Measurements from ENCODE around the gene CYP27A1. TPM values are rescaled to one million over a fixed set of nuclear protein-coding genes. Genes with fewer than 3 reads are reported as not detected.

Gene CYP27A1
- total and polyA plus RNA-seq, 2 of the 4 experiments (the other 2 are of a cell fraction): 5.2 to 5.3 TPM

DNA sequence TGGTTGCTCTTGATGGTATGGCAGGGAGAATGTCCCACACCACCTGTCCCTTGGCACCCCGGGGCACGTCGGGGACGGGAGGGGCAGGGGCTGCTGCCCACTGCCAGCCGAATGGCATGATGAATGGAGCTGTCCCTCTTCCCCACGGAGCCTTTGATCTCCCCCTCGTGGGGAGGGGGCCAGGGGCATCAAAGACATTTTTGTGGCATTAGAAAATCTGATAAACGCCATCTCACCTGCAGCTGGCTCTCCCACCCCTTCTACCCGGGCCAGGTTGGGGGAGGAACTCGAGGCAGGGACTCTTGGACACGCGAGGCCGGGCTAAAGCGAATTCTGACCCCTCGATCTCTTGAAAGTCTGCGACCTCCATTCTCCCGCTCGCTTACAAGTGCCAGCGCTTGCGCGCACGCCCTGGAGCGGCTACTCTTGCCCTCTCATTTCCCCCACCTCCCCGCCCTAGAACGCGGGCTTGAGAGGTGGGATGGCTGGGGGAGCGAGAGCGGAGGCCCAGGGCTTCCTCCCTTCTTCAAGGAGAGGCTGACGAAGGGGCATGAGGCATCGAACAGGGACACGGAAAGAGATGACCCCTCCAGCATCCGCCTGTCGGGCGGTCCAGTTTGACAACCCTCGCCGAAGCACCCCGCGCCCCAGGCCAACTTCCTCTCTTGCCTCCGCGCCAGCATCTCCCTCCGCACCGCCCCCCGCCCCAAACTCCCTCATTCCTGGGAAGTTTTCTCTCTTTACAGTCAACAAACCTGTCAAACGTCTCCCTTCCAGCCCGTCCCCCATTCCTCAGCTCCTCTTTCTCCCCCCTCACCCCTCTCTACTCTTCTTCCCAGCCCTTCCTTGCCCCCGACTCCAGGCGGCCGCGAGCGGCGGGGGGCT is 77.0 kb downstream of the CYP27A1 start (continued):
- no peak for TF ChIP-seq SMC3 (IDR thresholded peaks at IDR 0.05; ENCODE audit: low read depth, low read length)

DNA sequence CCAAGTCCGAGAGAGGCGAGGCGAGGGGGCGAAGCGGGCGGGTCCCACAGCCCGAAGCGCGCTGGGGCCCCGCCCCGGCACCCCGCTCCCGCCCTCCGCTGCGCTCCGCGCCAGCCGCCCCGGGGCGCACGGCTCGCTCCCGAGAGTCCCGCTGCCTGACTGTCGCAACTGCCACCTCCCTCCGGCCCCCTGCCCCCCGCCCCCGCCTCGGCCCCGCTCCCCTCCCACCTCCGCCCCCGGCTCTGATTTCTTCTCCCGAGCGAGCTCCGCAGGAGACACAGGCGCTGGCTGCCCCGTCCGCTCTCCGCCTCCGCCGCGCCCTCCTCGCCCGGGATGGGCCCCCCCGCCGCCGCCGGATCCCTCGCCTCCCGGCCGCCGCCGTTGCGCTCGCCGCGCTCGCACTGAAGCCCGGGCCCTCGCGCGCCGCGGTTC is 77.6 kb downstream of the CYP27A1 start, which contains the start of gene WNT6:
TSS of gene WNT6 (plus strand) at position 250 of the 432 bp plus-strand sequence. CDS start 233 bp downstream, outside the sequence.
- Histone ChIP-seq H3K27ac (ENCODE audit: insufficient read depth, low read length) (no peak within 1 kb of the TSS), H3K18ac (ENCODE audit: low read depth, low read length) (no peak within 1 kb of the TSS), H3K79me1 (ENCODE audit: low read depth in 1 of 2, low read length in 2 of 2) (no peaks in the 10 kb centered on the region), H3K23ac (ENCODE audit: low read depth, low read length) (no peak within 1 kb of the TSS), H2BK120ac (ENCODE audit: low read depth, low read length) (no peak within 1 kb of the TSS), H2AFZ (replicated peaks; ENCODE audit: low read length, poor library complexity) (peak within 1 kb of the TSS; percentile 67), H3K4me2 (ENCODE audit: low read depth, low read length) (peak within 1 kb of the TSS; percentile 20; the same call in 1 of the 2 replicates), H3K27me3 (ENCODE audit: control insufficient read depth, insufficient read depth, low read length) (peaks cover 83% of the 10 kb centered on the region), H2BK20ac (ENCODE audit: low read depth, low read length) (no peak within 1 kb of the TSS), H3K56ac (ENCODE audit: extremely low read depth, insufficient read depth, low read length) (no peak within 1 kb of the TSS), H3K4me3 (ENCODE audit: insufficient read depth, low read depth, low read length) (peak within 1 kb of the TSS; percentile 35), H3K14ac (replicated peaks; ENCODE audit: low read depth, low read length) (no peak within 1 kb of the TSS), H3K9me1 (ENCODE audit: insufficient read depth, low read length) (no peaks in the 10 kb centered on the region), H4K91ac (ENCODE audit: insufficient read depth, low read depth, low read length) (no peak within 1 kb of the TSS), H2AK9ac (replicated peaks; ENCODE audit: low read depth, low read length, poor library complexity) (no peak within 1 kb of the TSS), H2BK15ac (ENCODE audit: low read depth, low read length) (no peak within 1 kb of the TSS), H2BK5ac (ENCODE audit: low read depth, low read length, poor library complexity, severe bottlenecking) (no peak within 1 kb of the TSS), H3K4me1 (ENCODE audit: control insufficient read depth, insufficient read depth, low read length) (peaks cover 5% of the 10 kb centered on the region; the same call in 1 of the 2 replicates), H3K9ac (ENCODE audit: low read depth, low read length) (no peak within 1 kb of the TSS), H3K9me3 (ENCODE audit: control insufficient read depth, insufficient read depth, low read length) (peaks cover 4% of the 10 kb centered on the region; the same call in 1 of the 2 replicates), H4K20me1 (ENCODE audit: insufficient read depth, low read length) (no peaks in the 10 kb centered on the region; the same call in 1 of the 2 replicates), H4K5ac (ENCODE audit: low read depth, low read length) (no peak within 1 kb of the TSS), H3K4ac (ENCODE audit: low read depth, low read length) (no peak within 1 kb of the TSS), H3K36me3 (ENCODE audit: control insufficient read depth, insufficient read depth, low read length) (no peaks in the 10 kb centered on the region), H2AK5ac (ENCODE audit: low read depth, low read length) (no peak within 1 kb of the TSS), H4K8ac (ENCODE audit: low read depth in 2 of 2, low read length in 2 of 2) (no peak within 1 kb of the TSS)
- BruUV-seq (replicated peaks): no TSS peak
- dilution Hi-C loops (cut with HindIII; ENCODE audit: low sequenced_read_pairs, unreplicated experiment) (no loop called here), in situ Hi-C loops (cut with MboI; ENCODE audit: low sequenced_read_pairs) (no loop called here), intact Hi-C loops (cut with micrococcal nuclease) (no loop called here)
- ATAC-seq (ENCODE audit: low read depth) (peak; percentile 19), DNase-seq (no peak)
- CTCF ChIA-PET: no interaction called here
- WGBS, 2 experiments (ENCODE audit: extremely low coverage in 2 of 2, insufficient read length in 1 of 2): 0% methylated on average over 22 of the region's 64 CpGs; no CpG with 5 or more reads in 1 of the 2 experiments
- POLR2A ChIA-PET (ENCODE audit: unreplicated experiment): no interaction called here
- TF ChIP-seq CEBPB (IDR thresholded peaks at IDR 0.05; ENCODE audit: low read depth, low read length) (no peak), RAD21 (IDR thresholded peaks at IDR 0.05; ENCODE audit: low read length) (no peak), POLR2A (IDR thresholded peaks at IDR 0.05; ENCODE audit: low read depth, low read length) (no peak), MXI1 (IDR thresholded peaks at IDR 0.05; ENCODE audit: borderline replicate concordance, low read depth, low read length) (no peak), MAFK (IDR thresholded peaks at IDR 0.05; ENCODE audit: low read depth, low read length) (no peak), NFE2L2 (IDR thresholded peaks at IDR 0.05; ENCODE audit: low read depth, low read length) (no peak), CHD1 (IDR thresholded peaks at IDR 0.05; ENCODE audit: low read depth, low read length) (no peak), MAZ (IDR thresholded peaks at IDR 0.05; ENCODE audit: borderline replicate concordance, low read depth, low read length) (no peak), FOS (IDR thresholded peaks at IDR 0.05; ENCODE audit: low read depth, low read length) (no peak)
- TF ChIP-seq, protein P1, sequence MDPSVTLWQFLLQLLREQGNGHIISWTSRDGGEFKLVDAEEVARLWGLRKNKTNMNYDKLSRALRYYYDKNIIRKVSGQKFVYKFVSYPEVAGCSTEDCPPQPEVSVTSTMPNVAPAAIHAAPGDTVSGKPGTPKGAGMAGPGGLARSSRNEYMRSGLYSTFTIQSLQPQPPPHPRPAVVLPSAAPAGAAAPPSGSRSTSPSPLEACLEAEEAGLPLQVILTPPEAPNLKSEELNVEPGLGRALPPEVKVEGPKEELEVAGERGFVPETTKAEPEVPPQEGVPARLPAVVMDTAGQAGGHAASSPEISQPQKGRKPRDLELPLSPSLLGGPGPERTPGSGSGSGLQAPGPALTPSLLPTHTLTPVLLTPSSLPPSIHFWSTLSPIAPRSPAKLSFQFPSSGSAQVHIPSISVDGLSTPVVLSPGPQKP (IDR thresholded peaks at IDR 0.05; ENCODE audit: borderline replicate concordance, low read depth, low read length): no peak
- TF ChIP-seq, protein P2, sequence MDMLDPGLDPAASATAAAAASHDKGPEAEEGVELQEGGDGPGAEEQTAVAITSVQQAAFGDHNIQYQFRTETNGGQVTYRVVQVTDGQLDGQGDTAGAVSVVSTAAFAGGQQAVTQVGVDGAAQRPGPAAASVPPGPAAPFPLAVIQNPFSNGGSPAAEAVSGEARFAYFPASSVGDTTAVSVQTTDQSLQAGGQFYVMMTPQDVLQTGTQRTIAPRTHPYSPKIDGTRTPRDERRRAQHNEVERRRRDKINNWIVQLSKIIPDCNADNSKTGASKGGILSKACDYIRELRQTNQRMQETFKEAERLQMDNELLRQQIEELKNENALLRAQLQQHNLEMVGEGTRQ (IDR thresholded peaks at IDR 0.05; ENCODE audit: low read depth, low read length): no peak

Measured in IMR-90 (cell line).